HEK293 (cell line): ENCODE measurements around the gene DNAJB6.

Experiments used
- CTCF ChIA-PET: fragments of 350-600 bp; formaldehyde crosslinking; extraction: SDS; loops from one replicate; lab custom pipeline; 2021; ENCODE audit warnings: antibody characterized with exemption; lab: Yijun Ruan, JAX
- POLR2A ChIA-PET: fragments of 300-600 bp; formaldehyde crosslinking; extraction: SDS; loops from one replicate; lab custom pipeline; 2020; ENCODE audit warnings: antibody characterized with exemption, inconsistent platforms; lab: Yijun Ruan, JAX
- H3K27ac ChIP-seq: fragments of 200-500 bp; sonication (Bioruptor generic); 2 replicates; pipeline ENCODE4 v1.5.1; 2014; ENCODE audit warnings: low read depth, low read length, control low read depth, inconsistent platforms; ENCODE audit errors: extremely low read depth
- H3K36me3 ChIP-seq, 2 experiments: fragments of 200-500 bp in 1 of 2; sonication (Bioruptor generic) in 1 of 2; 1 replicate in 1 of 2; 2 replicates in 1 of 2; pipeline ENCODE4 v1.5.1; 2014 to 2017; ENCODE audit warnings: inconsistent platforms in 2 of 2, low read length in 2 of 2; ENCODE audit not compliant: control insufficient read depth in 2 of 2, insufficient read depth in 1 of 2
- H3K4me1 ChIP-seq: fragments of 200-500 bp; sonication (Bioruptor generic); 2 replicates; pipeline ENCODE4 v1.5.1; 2014; ENCODE audit warnings: mild to moderate bottlenecking, low read length, inconsistent platforms; ENCODE audit not compliant: control insufficient read depth, insufficient read depth
- H3K4me3 ChIP-seq: 2 replicates; pipeline ENCODE4 v1.5.1; 2011; ENCODE audit warnings: low read depth, mild to moderate bottlenecking, control low read depth, low read length, moderate library complexity
- H3K9me3 ChIP-seq: fragments of 200-500 bp; sonication (Bioruptor generic); 2 replicates; pipeline ENCODE4 v1.5.1; 2014; ENCODE audit warnings: low read depth, low read length, inconsistent platforms; ENCODE audit not compliant: control insufficient read depth, insufficient read depth
- EGR2 ChIP-seq: fragments of 450-650 bp; formaldehyde crosslinking; IDR thresholded peaks from 2 replicates; pipeline ENCODE4 v1.5.1; 2016; ENCODE audit warnings: low read depth, missing biosample characterization, missing genetic modification characterization
- HOXD13 ChIP-seq: sonication (generic); formaldehyde crosslinking; IDR thresholded peaks from 2 replicates; pipeline ENCODE4 v1.8.0; 2022; ENCODE audit warnings: missing genetic modification reagents, borderline replicate concordance
- INSM2 ChIP-seq: fragments of 450-650 bp; formaldehyde crosslinking; IDR thresholded peaks from 2 replicates; pipeline ENCODE4 v1.5.1; 2016; ENCODE audit warnings: missing biosample characterization, missing genetic modification characterization
- KLF16 ChIP-seq: fragments of 450-650 bp; formaldehyde crosslinking; IDR thresholded peaks from 2 replicates; pipeline ENCODE4 v1.5.1; 2017; ENCODE audit warnings: missing biosample characterization, missing genetic modification characterization
- PRDM1 ChIP-seq: fragments of 450-650 bp; formaldehyde crosslinking; IDR thresholded peaks from 2 replicates; pipeline ENCODE4; 2016; ENCODE audit warnings: missing biosample characterization, missing genetic modification characterization
- ZBTB1 ChIP-seq: fragments of 450-650 bp; formaldehyde crosslinking; IDR thresholded peaks from 2 replicates; pipeline ENCODE4 v1.5.1; 2016; ENCODE audit warnings: missing biosample characterization, missing genetic modification characterization
- ZBTB10 ChIP-seq: fragments of 450-650 bp; formaldehyde crosslinking; IDR thresholded peaks from 2 replicates; pipeline ENCODE4 v1.5.1; 2016; ENCODE audit warnings: missing biosample characterization, missing genetic modification characterization
- ZBTB6 ChIP-seq: fragments of 450-650 bp; formaldehyde crosslinking; IDR thresholded peaks from 2 replicates; pipeline ENCODE4 v1.5.1; 2017; ENCODE audit warnings: missing biosample characterization, missing genetic modification characterization
- ZFP3 ChIP-seq: fragments of 450-650 bp; formaldehyde crosslinking; IDR thresholded peaks from 2 replicates; pipeline ENCODE4 v1.5.1; 2016; ENCODE audit warnings: low read depth, missing biosample characterization, missing genetic modification characterization
- ZNF133 ChIP-seq: fragments of 450-650 bp; formaldehyde crosslinking; IDR thresholded peaks from 2 replicates; pipeline ENCODE4 v1.5.1; 2016; ENCODE audit warnings: missing biosample characterization, missing genetic modification characterization
- ZNF18 ChIP-seq: fragments of 450-650 bp; formaldehyde crosslinking; IDR thresholded peaks from 2 replicates; pipeline ENCODE4 v1.5.1; 2016; ENCODE audit warnings: missing biosample characterization, missing genetic modification characterization
- ZNF19 ChIP-seq: fragments of 450-650 bp; formaldehyde crosslinking; IDR thresholded peaks from 2 replicates; pipeline ENCODE4; 2016; ENCODE audit warnings: missing biosample characterization, missing genetic modification characterization, low read depth
- ZNF362 ChIP-seq: fragments of 450-650 bp; formaldehyde crosslinking; IDR thresholded peaks from 2 replicates; pipeline ENCODE4 v1.5.1; 2016; ENCODE audit warnings: missing biosample characterization, missing genetic modification characterization
- ZNF416 ChIP-seq: fragments of 450-650 bp; formaldehyde crosslinking; IDR thresholded peaks from 2 replicates; pipeline ENCODE4 v1.5.1; 2016; ENCODE audit warnings: missing biosample characterization, missing genetic modification characterization
- ZNF518A ChIP-seq: fragments of 450-650 bp; formaldehyde crosslinking; conservative IDR thresholded peaks from 2 replicates; pipeline ENCODE4 v1.5.1; 2016; ENCODE audit warnings: low read depth, missing biosample characterization, missing genetic modification characterization
- ZNF561 ChIP-seq: fragments of 450-650 bp; IDR thresholded peaks from 2 replicates; pipeline ENCODE4 v1.5.1; 2018; ENCODE audit warnings: missing biosample characterization, missing genetic modification characterization, borderline replicate concordance
- ZNF571 ChIP-seq: fragments of 450-650 bp; formaldehyde crosslinking; IDR thresholded peaks from 2 replicates; pipeline ENCODE4 v1.5.0; 2017; ENCODE audit warnings: missing biosample characterization, missing genetic modification characterization
- ZNF585B ChIP-seq: fragments of 450-650 bp; formaldehyde crosslinking; IDR thresholded peaks from 2 replicates; pipeline ENCODE4 v1.5.1; 2016; ENCODE audit warnings: missing biosample characterization, missing genetic modification characterization
- ZNF658 ChIP-seq: fragments of 450-650 bp; formaldehyde crosslinking; IDR thresholded peaks from 2 replicates; pipeline ENCODE4; 2016; ENCODE audit warnings: missing biosample characterization, missing genetic modification characterization
- ZNF837 ChIP-seq: fragments of 450-650 bp; formaldehyde crosslinking; IDR thresholded peaks from 2 replicates; pipeline ENCODE4 v1.5.1; 2016; ENCODE audit warnings: missing biosample characterization, missing genetic modification characterization
- ZNF843 ChIP-seq: fragments of 450-650 bp; formaldehyde crosslinking; IDR thresholded peaks from 2 replicates; pipeline ENCODE4 v1.5.1; 2016; ENCODE audit warnings: missing biosample characterization, missing genetic modification characterization
- ZSCAN16 ChIP-seq: fragments of 450-650 bp; formaldehyde crosslinking; IDR thresholded peaks from 2 replicates; pipeline ENCODE4 v1.5.1; 2016; ENCODE audit warnings: missing biosample characterization, missing genetic modification characterization

Gene DNAJB6

GRCh38 chr7:157413881-157414701 lies 77.3 kb downstream of the DNAJB6 start:
- Histone ChIP-seq H3K4me1 (no peaks in the 10 kb centered on the region), H3K9me3 (no peaks in the 10 kb centered on the region), H3K27ac (no peak overlapping the region), H3K36me3 (peaks cover 0 to 46% of the 10 kb centered on the region in 2 experiments; a peak in 1 of 3 replicates), H3K4me3 (no peak overlapping the region)
- ChIA-PET CTCF (no interaction called here), POLR2A (interaction anchor here (0.5 kb wide), 1 partner anchor 245 kb away, joined by 3 read pairs; no protein-coding TSS in a partner anchor)
- TF ChIP-seq ZBTB6 (tag by site-specific recombination) (no peak), ZNF133 (tag by site-specific recombination) (no peak), KLF16 (tag by site-specific recombination) (no peak), ZBTB10 (tag by site-specific recombination) (no peak), HOXD13 (no peak), EGR2 (tag by site-specific recombination) (no peak), ZNF585B (tag by site-specific recombination) (no peak), ZNF561 (tag by site-specific recombination) (no peak), ZNF18 (no peak), ZFP3 (no peak), ZNF843 (tag by site-specific recombination) (no peak), INSM2 (tag by site-specific recombination) (no peak), ZNF658 (no peak), ZBTB1 (tag by site-specific recombination) (no peak)

- H3K27ac ChIP-seq = no peak overlapping the region
- no peaks in the 10 kb centered on the region for H3K4me1 ChIP-seq
- peaks cover 0 to 46% of the 10 kb centered on the region in 2 experiments; a peak in 1 of 3 replicates for H3K36me3 ChIP-seq
- H3K9me3 ChIP-seq = no peaks in the 10 kb centered on the region
- H3K4me3 ChIP-seq = no peak overlapping the region
- POLR2A ChIA-PET = no interaction called here
- CTCF ChIA-PET = no interaction called here
- TF ChIP-seq ZNF362 (tag by site-specific recombination) (no peak), ZNF837 (no peak), PRDM1 (tag by site-specific recombination) (no peak), ZNF19 (tag by site-specific recombination) (no peak), ZFP3 (no peak), ZNF518A (tag by site-specific recombination) (no peak), ZNF416 (tag by site-specific recombination) (no peak), ZSCAN16 (tag by site-specific recombination) (no peak), ZNF571 (no peak)
Observed at GRCh38 chr7:157414702-157415096, 77.9 kb downstream of the DNAJB6 start.
